HG02852 (cell line): Measurements from ENCODE around the gene SLC36A2.

Experiments
- ATAC-seq: cut with Tn5 transposase; IDR thresholded peaks from one replicate; pipeline ENCODE4 v1.9.1; 2021; ENCODE audit warnings: mild to moderate bottlenecking, moderate library complexity; ENCODE audit not compliant: unreplicated experiment

SLC36A2 gene

DNA sequence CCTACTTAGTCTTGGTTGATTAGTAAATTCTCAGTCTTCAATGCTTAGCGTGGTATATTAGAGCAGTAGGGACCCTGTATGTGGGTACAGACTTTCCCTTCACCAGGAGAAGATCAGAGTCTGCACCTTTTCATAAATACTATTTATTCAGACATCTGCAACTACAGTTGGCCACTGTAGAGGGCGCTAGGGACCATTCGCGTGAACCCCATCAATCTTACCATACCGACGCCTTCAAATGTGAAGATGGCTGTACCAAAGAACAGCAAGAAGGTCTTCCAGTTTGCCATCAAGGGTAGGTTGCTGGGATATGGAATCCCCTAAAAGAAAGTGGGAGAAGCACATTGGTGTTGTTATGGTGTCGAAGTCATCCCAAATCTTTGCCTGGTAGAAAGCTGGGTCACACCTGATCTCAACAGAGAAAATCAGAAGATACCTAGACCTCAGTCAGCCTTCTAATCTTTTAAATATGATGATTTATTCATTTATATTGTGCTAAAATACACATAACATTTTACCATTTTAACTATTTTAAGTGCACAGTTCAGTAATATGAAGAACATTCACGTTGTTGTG is 62.9 kb downstream of the SLC36A2 start:
- ATAC-seq, result no peak

GRCh38 chr5:151283120-151283825 is 64.1 kb downstream of the SLC36A2 start:
- no peak for ATAC-seq

GRCh38 chr5:151281001-151281639 is 66.2 kb downstream of the SLC36A2 start:
- ATAC-seq, result no peak

DNA sequence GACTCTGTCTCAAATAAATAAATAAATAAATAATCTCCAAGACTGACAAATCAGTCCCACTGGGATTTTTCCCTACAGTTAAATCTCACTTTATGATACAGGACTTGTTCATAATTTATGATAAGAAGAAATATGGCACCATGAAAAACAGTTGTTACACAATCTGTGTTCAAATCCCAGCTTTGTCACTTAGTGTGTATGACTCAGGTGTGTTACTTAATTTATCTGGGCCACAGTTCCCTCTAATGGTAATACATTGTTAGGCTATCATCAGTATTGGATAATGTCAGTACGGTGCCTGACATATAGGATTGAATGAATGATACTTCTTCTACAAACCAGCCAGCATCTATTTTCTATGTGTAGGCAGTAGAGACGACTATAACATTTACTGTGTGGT is 66.9 kb downstream of the SLC36A2 start:
- ATAC-seq, result no peak

GRCh38 chr5:151278845-151279244 is 68.5 kb downstream of the SLC36A2 start:
- ATAC-seq, result no peak

GRCh38 chr5:151275803-151276202 is 71.6 kb downstream of the SLC36A2 start:
- ATAC-seq, result no peak

GRCh38 chr5:151274666-151275065 is 72.7 kb downstream of the SLC36A2 start:
- ATAC-seq, result no peak

GRCh38 chr5:151271336-151271735 is 76.0 kb downstream of the SLC36A2 start:
- ATAC-seq, result no peak

GRCh38 chr5:151270599-151270998 is 76.8 kb downstream of the SLC36A2 start:
- ATAC-seq, result peak; percentile 96

DNA sequence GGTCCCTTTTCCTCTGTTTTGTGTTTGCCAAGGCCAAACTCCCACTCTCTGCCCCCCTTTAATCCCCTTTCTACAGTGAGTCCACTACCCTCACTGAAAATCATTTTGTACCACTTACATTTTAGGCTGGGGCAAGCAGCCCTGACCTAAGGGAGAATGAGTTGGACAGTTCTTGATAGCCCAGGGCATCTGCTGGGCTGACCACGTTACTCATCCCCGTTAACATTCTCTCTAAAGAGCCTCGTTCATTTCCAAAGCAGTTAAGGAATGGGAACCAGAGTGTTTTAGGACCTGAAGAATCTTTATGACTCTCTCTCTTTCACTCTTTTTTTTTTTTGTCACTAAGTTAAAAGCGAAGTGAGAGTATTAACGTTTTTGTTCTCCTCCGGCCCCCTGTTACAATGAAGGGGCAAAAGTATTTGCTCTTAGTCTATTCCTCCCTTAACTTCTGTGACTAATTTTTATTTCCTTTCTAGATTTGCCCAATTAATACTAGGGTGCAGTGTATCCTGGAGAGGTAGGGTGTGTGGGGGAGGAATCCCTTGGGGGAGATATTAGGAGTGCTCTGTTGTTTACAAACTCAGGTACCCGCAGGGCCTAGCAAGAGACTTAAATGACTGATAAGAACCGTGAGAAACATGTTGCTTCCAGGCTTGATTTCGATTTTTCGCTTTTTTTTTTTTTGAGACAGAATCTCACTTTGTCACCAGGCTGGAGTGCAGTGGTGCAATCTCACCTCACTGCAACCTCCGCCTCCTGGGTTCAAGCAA is 79.7 kb downstream of the SLC36A2 start:
- ATAC-seq, result no peak
